Measurements from ENCODE around the gene TSPEAR. TPM values are rescaled to one million over a fixed set of nuclear protein-coding genes. Genes with fewer than 3 reads are reported as not detected.

Gene TSPEAR
- total RNA-seq, 4 donors from 2014 or later = under 0.01 to 0.23 TPM; not detected in 2

DNA sequence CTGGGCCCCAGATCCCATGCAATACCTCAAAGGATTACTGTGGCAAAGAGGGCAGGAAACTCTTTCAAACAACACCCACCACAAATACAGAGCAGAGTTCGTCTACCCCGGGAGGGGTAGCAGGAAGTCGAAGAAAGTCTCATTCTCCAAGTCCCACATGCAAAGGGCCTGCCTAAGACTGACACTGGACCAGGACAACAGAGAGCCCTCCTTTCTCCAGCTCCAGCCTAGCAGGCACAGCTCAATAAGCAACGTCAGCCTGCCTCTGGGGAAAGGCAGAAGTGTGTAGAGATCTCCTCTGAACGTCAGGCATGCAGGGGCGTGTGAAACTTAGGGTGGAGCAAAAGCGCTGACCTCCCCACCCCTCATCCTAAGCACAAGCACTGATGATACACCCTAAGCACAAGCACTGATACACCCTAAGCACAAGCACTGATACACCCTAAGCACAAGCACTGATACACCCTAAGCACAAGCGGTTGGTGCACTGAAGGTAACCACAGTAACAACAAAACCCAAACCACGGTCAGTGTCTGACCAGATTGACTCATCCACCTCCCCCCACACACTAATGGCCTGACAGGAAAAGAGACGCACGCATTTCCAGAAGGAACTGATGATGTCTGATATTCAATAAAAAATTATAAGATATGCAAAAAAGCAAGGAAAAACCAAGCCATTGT, 52.3 kb downstream of the TSPEAR start:
- no peaks in the 10 kb centered on the region for H3K36me3 ChIP-seq
- 65% methylated on average over 11 of the region's 11 CpGs for WGBS
- no peak overlapping the region for H3K27ac ChIP-seq (replicated peaks in 1 of 4)
- intact Hi-C loops (cut with DNase I) = no loop called here
- no peak overlapping the region for H3K4me3 ChIP-seq
- peaks cover 0 to 13% (median 6%) of the 10 kb centered on the region in 4 donors for H3K9me3 ChIP-seq
- H3K27me3 ChIP-seq = peaks cover 0 to 40% (median 0%) of the 10 kb centered on the region in 4 donors
- no peak for TF ChIP-seq EP300 (IDR thresholded peaks at IDR 0.05)
- no peak for TF ChIP-seq POLR2AphosphoS5 (IDR thresholded peaks at IDR 0.05)
- TF ChIP-seq, protein P1, sequence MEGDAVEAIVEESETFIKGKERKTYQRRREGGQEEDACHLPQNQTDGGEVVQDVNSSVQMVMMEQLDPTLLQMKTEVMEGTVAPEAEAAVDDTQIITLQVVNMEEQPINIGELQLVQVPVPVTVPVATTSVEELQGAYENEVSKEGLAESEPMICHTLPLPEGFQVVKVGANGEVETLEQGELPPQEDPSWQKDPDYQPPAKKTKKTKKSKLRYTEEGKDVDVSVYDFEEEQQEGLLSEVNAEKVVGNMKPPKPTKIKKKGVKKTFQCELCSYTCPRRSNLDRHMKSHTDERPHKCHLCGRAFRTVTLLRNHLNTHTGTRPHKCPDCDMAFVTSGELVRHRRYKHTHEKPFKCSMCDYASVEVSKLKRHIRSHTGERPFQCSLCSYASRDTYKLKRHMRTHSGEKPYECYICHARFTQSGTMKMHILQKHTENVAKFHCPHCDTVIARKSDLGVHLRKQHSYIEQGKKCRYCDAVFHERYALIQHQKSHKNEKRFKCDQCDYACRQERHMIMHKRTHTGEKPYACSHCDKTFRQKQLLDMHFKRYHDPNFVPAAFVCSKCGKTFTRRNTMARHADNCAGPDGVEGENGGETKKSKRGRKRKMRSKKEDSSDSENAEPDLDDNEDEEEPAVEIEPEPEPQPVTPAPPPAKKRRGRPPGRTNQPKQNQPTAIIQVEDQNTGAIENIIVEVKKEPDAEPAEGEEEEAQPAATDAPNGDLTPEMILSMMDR (IDR thresholded peaks at IDR 0.05) = no peak
- TF ChIP-seq POLR2A (IDR thresholded peaks at IDR 0.05; ENCODE audit: low read depth) = no peak
- DNase-seq (ENCODE audit: extremely low spot score) = no peak
- no peaks in the 10 kb centered on the region for H3K4me1 ChIP-seq

DNA sequence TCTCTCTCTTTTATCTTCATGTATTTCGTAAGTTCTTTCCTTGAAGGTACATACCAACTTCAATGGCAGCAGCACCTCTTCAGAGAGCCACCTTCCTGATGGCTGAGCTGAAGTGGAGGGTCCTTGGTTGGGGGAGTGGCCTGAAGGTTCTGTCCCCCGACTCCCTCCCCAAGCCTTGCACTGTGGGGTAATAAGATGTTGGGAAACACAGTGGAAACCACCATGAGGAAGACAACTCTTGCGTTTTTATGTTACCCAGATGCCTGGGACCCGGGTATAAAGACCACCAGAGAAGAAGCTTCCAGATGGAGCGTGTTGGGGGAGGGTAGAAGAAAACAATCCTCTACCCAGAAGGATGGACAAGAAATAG, 52.8 kb downstream of the TSPEAR start:
- WGBS = 77% methylated on average over 5 of the region's 5 CpGs
- TF ChIP-seq POLR2A (IDR thresholded peaks at IDR 0.05; ENCODE audit: low read depth) (no peak), POLR2AphosphoS5 (IDR thresholded peaks at IDR 0.05) (no peak), EP300 (IDR thresholded peaks at IDR 0.05) (no peak)
- Histone ChIP-seq H3K36me3 (no peaks in the 10 kb centered on the region), H3K27me3 (peaks cover 0 to 45% (median 0%) of the 10 kb centered on the region in 4 donors), H3K27ac (replicated peaks in 1 of 4) (no peak overlapping the region), H3K9me3 (peaks cover 0 to 13% (median 6%) of the 10 kb centered on the region in 4 donors), H3K4me1 (no peaks in the 10 kb centered on the region), H3K4me3 (no peak overlapping the region)
- intact Hi-C loops (cut with DNase I) = no loop called here
- DNase-seq (ENCODE audit: extremely low spot score) = no peak

DNA sequence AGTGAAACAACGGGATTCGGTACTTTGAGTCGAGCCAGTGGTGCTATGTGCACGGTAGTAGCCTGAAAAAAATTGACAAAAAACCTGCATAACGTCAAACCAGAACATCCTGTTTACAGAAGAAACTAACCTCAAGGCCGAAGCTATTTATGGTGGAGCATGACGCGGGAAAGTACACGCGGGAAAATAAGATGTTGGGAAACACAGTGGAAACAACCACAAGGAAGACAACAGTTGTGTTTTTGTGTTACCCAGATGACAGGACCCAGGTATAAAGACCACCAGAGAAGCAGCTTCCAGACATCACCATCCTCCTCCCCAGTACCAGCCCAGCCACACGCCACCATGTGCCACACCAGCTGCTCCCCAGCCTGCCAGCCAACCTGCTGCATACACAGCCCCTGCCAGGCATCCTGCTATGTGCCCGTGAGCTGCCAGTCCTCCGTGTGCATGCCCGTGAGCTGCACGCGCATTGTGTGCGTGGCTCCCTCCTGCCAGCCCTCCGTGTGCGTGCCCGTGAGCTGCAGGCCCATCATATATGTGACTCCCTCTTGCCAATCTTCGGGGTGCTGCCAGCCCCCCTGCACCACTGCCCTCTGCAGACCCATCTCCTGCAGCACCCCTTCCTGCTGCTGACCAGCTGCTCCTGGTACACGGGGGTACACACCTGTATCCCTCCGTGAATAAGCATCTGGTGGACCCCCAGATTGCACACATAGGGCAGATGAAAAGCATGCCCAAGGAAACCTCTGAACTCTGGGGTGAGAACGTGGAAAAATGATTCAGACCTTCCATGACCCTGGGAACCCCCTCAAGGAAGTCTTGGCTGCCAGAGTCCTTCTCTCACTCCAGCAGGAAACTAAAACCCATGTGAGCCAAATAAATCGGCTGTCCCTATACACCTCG, 53.5 kb downstream of the TSPEAR start, which contains the start of gene KRTAP12-3:
TSS of gene KRTAP12-3 (plus strand) at position 298 of the 906 bp plus-strand sequence. CDS start at position 346, 48 bp downstream.
- Histone ChIP-seq H3K9me3 (peaks cover 0 to 13% (median 6%) of the 10 kb centered on the region in 4 donors), H3K4me1 (no peaks in the 10 kb centered on the region), H3K4me3 (no peak within 1 kb of the TSS), H3K27me3 (peaks cover 0 to 46% (median 0%) of the 10 kb centered on the region in 4 donors), H3K27ac (replicated peaks in 1 of 4) (no peak within 1 kb of the TSS), H3K36me3 (no peaks in the 10 kb centered on the region)
- TF ChIP-seq, protein P1 (IDR thresholded peaks at IDR 0.05) = no peak
- TF ChIP-seq POLR2AphosphoS5 (IDR thresholded peaks at IDR 0.05) = no peak
- TF ChIP-seq POLR2A (IDR thresholded peaks at IDR 0.05; ENCODE audit: low read depth) = no peak
- no peak for TF ChIP-seq EP300 (IDR thresholded peaks at IDR 0.05)
- 77% methylated on average over 26 of the region's 26 CpGs for WGBS
- DNase-seq (ENCODE audit: extremely low spot score) = no peak
- intact Hi-C loops (cut with DNase I) = no loop called here

DNA sequence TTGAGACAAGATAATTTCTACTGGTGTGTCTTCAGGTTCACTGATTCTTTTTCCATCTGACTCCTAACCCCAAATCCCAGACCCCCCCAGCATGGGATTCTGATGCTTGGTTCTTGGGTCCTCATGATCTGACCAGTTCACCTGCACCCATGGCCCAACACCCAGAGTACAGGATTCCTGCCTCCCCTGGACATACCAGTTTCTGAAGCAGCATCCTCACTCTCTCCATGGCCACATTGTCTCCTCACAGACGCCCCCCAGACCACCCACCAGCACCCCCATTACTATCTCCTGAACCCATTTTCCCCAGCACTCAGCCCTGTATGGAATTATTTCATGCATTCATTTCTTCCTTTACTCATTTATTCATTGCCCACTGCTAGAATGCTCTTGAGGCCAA, 54.5 kb downstream of the TSPEAR start:
- H3K36me3 ChIP-seq = no peaks in the 10 kb centered on the region
- peaks cover 0 to 13% (median 6%) of the 10 kb centered on the region in 4 donors for H3K9me3 ChIP-seq
- TF ChIP-seq POLR2AphosphoS5 (IDR thresholded peaks at IDR 0.05) (no peak), EP300 (IDR thresholded peaks at IDR 0.05) (no peak), POLR2A (IDR thresholded peaks at IDR 0.05; ENCODE audit: low read depth) (no peak)
- TF ChIP-seq, protein P1 (IDR thresholded peaks at IDR 0.05) = no peak
- no peak for DNase-seq (ENCODE audit: extremely low spot score)
- H3K27ac ChIP-seq (replicated peaks in 1 of 4) = no peak overlapping the region
- intact Hi-C loops (cut with DNase I) = no loop called here
- WGBS = 62% methylated on average over 1 of the region's 1 CpG
- no peak overlapping the region for H3K4me3 ChIP-seq
- H3K27me3 ChIP-seq = peaks cover 0 to 46% (median 0%) of the 10 kb centered on the region in 4 donors
- H3K4me1 ChIP-seq = no peaks in the 10 kb centered on the region
